PC-3 (cell line): ENCODE data around the gene RFTN1. TPM values are rescaled to one million over a fixed set of nuclear protein-coding genes. Genes with fewer than 3 reads are reported as not detected.

Experiments used
- ATAC-seq: fragments of 200-7000 bp; cut with Tn5 transposase; 2 replicates; pipeline ENCODE4 v1.9.1; 2020; ENCODE audit warnings: mild to moderate bottlenecking, moderate library complexity
- BruUV-seq: library from RNA; stranded (reverse); fragments of 400-500 nt; replicated peaks from 2 replicates; lab custom pipeline; 2021; lab: Mats Ljungman, UMichigan
- CTCF ChIA-PET: fragments of 300-600 bp; sonication (Branson Sonifier 250); formaldehyde crosslinking; loops from one replicate; lab custom pipeline; 2022; ENCODE audit warnings: antibody characterized with exemption; lab: Charles Lee
- POLR2A ChIA-PET: fragments of 300-600 bp; sonication (Branson Sonifier 250); formaldehyde crosslinking; loops from one replicate; lab custom pipeline; 2022; ENCODE audit warnings: antibody characterized with exemption; ENCODE audit not compliant: unreplicated experiment; lab: Charles Lee
- DNase-seq: peaks from one replicate; pipeline ENCODE4 v3.0.0-alpha.2; 2015
- H2AFZ ChIP-seq: fragments of 300-600 bp; sonication (generic); 2 replicates; pipeline ENCODE4 v1.6.0; 2016; ENCODE audit warnings: antibody characterized with exemption, low read length
- H3F3A ChIP-seq: fragments of 300-600 bp; sonication (generic); one replicate; pipeline ENCODE4 v1.6.0; 2017; ENCODE audit warnings: antibody characterized with exemption, low read length, control low read depth, mild to moderate bottlenecking; ENCODE audit not compliant: unreplicated experiment
- H3K27ac ChIP-seq: fragments of 300-600 bp; sonication (generic); 2 replicates; pipeline ENCODE4 v1.5.1; 2016; ENCODE audit warnings: mild to moderate bottlenecking, low read length
- H3K27me3 ChIP-seq: fragments of 300-600 bp; sonication (generic); 2 replicates; pipeline ENCODE4 v1.6.1; 2016; ENCODE audit warnings: low read length, mixed read lengths
- H3K36me3 ChIP-seq: fragments of 300-600 bp; sonication (generic); 2 replicates; pipeline ENCODE4 v1.6.1; 2016; ENCODE audit warnings: low read depth, mixed run types, low read length, mixed read lengths
- H3K4me1 ChIP-seq: fragments of 300-600 bp; sonication (generic); 2 replicates; pipeline ENCODE4 v1.5.1; 2016; ENCODE audit warnings: low read length; ENCODE audit not compliant: insufficient read depth
- H3K4me2 ChIP-seq: fragments of 300-600 bp; sonication (generic); 2 replicates; pipeline ENCODE4 v1.6.0; 2016; ENCODE audit warnings: low read length
- H3K4me3 ChIP-seq: fragments of 300-600 bp; sonication (generic); 2 replicates; pipeline ENCODE4 v1.5.1; 2016; ENCODE audit warnings: mild to moderate bottlenecking, low read length, mixed read lengths
- H3K79me2 ChIP-seq: fragments of 300-600 bp; sonication (generic); 2 replicates; pipeline ENCODE4 v1.6.1; 2017; ENCODE audit warnings: low read length, mixed read lengths
- H3K9ac ChIP-seq: fragments of 300-600 bp; sonication (generic); 2 replicates; pipeline ENCODE4 v1.6.0; 2016; ENCODE audit warnings: mild to moderate bottlenecking, low read length
- H3K9me2 ChIP-seq: fragments of 300-600 bp; sonication (generic); replicated peaks from 2 replicates; pipeline ENCODE4 v1.6.1; 2016; ENCODE audit warnings: mixed run types, low read length, mixed read lengths
- H3K9me3 ChIP-seq: fragments of 300-600 bp; sonication (generic); 2 replicates; pipeline ENCODE4 v1.6.1; 2016; ENCODE audit warnings: low read length, mixed read lengths
- H4K20me1 ChIP-seq: fragments of 300-600 bp; sonication (generic); 2 replicates; pipeline ENCODE4 v1.6.1; 2016; ENCODE audit warnings: low read length, mixed read lengths
- EZH2 ChIP-seq: fragments of 300-600 bp; sonication (generic); IDR thresholded peaks from one replicate; pipeline ENCODE4 v1.6.1; 2017; ENCODE audit warnings: antibody characterized with exemption, mild to moderate bottlenecking, low read length; ENCODE audit not compliant: unreplicated experiment
- EZH2phosphoT487 ChIP-seq: fragments of 300-600 bp; sonication (generic); IDR thresholded peaks from 2 replicates; pipeline ENCODE4 v1.6.1; 2018; ENCODE audit warnings: mild to moderate bottlenecking, antibody characterized with exemption, low read length, borderline replicate concordance
- intact Hi-C: fragments of 100-400 bp; cut with micrococcal nuclease; formaldehyde crosslinking; loops from 2 replicates; pipeline ENCODE4 v1.9.0; 2023
- total RNA-seq: library from RNA; depleted of rRNA; stranded (reverse); fragments of >200 nt; gene quantifications from 2 replicates; pipeline ENCODE4 v1.2.3, GENCODE V29; 2014
- TF ChIP-seq, protein P1 (sequence below): fragments of 300-600 bp; sonication (generic); conservative IDR thresholded peaks from 2 replicates; pipeline ENCODE4 v1.5.1; 2017; ENCODE audit warnings: antibody characterized with exemption, low read depth, mild to moderate bottlenecking, low read length

Gene RFTN1
- total RNA-seq, 1 experiment from 2014 or later: 9.7 TPM

DNA sequence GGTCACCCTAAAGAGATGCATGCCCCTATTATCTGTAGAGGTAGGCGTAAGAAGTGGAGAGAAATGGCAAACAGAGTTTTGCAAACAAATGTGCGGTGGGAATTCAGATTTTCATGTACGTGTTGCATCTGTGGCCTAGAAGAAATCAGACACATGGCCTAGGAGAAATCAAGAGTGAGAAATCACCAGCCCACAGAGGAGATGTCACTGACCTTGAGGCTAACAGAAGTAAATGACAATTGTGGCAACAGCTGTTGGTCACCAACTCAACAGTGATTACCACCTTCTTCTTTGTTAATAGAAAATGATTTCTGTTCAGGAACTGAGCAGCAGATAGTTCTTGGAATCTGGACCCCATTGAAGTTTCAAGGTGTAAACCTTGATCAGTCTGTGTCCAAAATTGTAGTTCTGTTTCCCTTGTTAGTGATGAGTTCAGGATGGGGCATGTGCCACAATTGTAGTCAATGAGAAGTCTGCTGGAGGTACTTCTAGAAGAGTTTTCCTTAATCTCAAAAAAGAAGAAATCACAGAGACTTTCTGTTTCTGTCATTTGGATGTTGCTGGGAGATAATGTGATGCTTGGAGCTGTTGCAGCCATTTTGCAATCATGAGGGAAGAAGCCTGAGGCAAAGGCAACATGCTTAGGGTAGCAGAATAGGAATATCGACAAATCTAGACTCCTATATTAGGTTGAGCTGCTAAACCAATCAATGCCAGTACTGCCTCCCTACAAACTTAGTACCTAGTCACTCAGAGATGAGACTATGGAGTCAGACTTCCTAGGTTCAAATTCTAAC, 34.3 kb upstream of the RFTN1 start:
- H3K4me3 ChIP-seq: no peak overlapping the region
- ChIA-PET CTCF (no interaction called here), POLR2A (no interaction called here)
- H2AFZ ChIP-seq: no peak overlapping the region
- H3K4me1 ChIP-seq: peaks cover 8% of the 10 kb centered on the region
- no peaks in the 10 kb centered on the region for H4K20me1 ChIP-seq
- TF ChIP-seq EZH2 (no peak), EZH2phosphoT487 (no peak)
- TF ChIP-seq, protein P1, sequence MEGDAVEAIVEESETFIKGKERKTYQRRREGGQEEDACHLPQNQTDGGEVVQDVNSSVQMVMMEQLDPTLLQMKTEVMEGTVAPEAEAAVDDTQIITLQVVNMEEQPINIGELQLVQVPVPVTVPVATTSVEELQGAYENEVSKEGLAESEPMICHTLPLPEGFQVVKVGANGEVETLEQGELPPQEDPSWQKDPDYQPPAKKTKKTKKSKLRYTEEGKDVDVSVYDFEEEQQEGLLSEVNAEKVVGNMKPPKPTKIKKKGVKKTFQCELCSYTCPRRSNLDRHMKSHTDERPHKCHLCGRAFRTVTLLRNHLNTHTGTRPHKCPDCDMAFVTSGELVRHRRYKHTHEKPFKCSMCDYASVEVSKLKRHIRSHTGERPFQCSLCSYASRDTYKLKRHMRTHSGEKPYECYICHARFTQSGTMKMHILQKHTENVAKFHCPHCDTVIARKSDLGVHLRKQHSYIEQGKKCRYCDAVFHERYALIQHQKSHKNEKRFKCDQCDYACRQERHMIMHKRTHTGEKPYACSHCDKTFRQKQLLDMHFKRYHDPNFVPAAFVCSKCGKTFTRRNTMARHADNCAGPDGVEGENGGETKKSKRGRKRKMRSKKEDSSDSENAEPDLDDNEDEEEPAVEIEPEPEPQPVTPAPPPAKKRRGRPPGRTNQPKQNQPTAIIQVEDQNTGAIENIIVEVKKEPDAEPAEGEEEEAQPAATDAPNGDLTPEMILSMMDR: no peak
- H3K9me3 ChIP-seq: no peaks in the 10 kb centered on the region
- no peaks in the 10 kb centered on the region for H3F3A ChIP-seq
- no TSS peak for BruUV-seq
- H3K79me2 ChIP-seq: no peaks in the 10 kb centered on the region
- ATAC-seq: no peak
- H3K27me3 ChIP-seq: peaks cover 14% of the 10 kb centered on the region
- H3K9ac ChIP-seq: no peak overlapping the region
- no peak overlapping the region for H3K4me2 ChIP-seq
- H3K27ac ChIP-seq: no peak overlapping the region
- no peak for DNase-seq
- H3K9me2 ChIP-seq: no peaks in the 10 kb centered on the region
- intact Hi-C loops: no loop called here
- H3K36me3 ChIP-seq: no peaks in the 10 kb centered on the region

DNA sequence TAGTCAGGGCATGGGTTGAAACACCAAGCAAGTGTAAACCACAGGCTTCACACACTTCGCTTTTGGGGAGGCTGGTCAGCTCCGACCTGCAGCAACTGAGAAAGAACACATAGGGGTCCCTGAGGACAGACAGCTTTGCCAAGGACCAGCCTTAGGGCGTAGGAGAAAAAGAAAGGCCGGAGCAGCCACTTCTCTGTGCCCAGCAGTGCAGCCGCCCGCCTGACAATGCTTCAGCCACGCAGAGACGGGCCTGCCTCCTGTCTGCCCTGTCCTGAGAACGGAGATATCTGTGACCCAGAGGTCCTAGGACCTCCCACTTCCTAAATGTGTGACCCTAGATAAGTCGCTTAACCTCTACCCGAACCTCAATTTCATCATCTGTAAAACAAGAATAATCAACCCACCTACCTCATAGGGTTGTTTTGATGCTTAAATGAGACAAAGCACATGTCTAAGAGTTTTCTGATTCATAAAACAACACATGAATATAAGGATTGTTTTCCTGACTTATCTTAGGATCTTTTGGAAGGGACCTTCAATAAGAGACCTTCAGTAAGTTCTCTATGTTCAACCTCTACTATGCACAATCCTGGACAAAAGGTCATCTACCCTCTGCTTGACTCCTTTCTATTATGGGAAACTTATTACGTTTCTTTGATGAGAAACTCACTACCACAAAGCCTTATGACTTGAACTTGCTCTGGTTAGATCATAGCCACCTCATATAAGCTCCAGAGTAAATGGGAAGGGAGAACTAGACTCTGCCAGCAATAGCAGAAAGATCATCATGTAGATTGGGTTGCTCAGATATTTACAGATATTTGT, 32.9 kb upstream of the RFTN1 start:
- Histone ChIP-seq H3K9me2 (no peaks in the 10 kb centered on the region), H3K4me2 (no peak overlapping the region), H3K4me1 (peaks cover 8% of the 10 kb centered on the region), H4K20me1 (no peaks in the 10 kb centered on the region), H3K9me3 (no peaks in the 10 kb centered on the region), H3K79me2 (no peaks in the 10 kb centered on the region), H3K9ac (no peak overlapping the region), H3K36me3 (no peaks in the 10 kb centered on the region), H3K4me3 (no peak overlapping the region), H3K27ac (no peak overlapping the region), H3F3A (no peaks in the 10 kb centered on the region), H3K27me3 (peaks cover 27% of the 10 kb centered on the region), H2AFZ (no peak overlapping the region)
- TF ChIP-seq EZH2phosphoT487: no peak
- TF ChIP-seq EZH2: no peak
- TF ChIP-seq, protein P1: no peak
- ChIA-PET CTCF (no interaction called here), POLR2A (no interaction called here)
- intact Hi-C loops: no loop called here
- BruUV-seq: no TSS peak
- DNase-seq (no peak), ATAC-seq (no peak)
